ENCODE results near the gene FCN3. TPM values are rescaled to one million over a fixed set of nuclear protein-coding genes. Genes with fewer than 3 reads are reported as not detected.

FCN3 gene
- total and polyA plus RNA-seq, 9 of the 15 experiments (the other 6 are each of a cell fraction or from before 2014, with no cell fraction given): 0.49 TPM; not detected in 8

- TF ChIP-seq RREB1 (CRISPR knock-in tag; IDR thresholded peaks at IDR 0.05) (no peak), SP1 (CRISPR knock-in tag; IDR thresholded peaks at IDR 0.05) (no peak), NR0B1 (IDR thresholded peaks at IDR 0.05; ENCODE audit: partially characterized antibody) (no peak), POLR3G (IDR thresholded peaks at IDR 0.05; ENCODE audit: extremely low read depth, insufficient read length, insufficient replicate concordance) (no peak), DACH1 (IDR thresholded peaks at IDR 0.05; ENCODE audit: partially characterized antibody) (no peak), ERF (CRISPR knock-in tag; IDR thresholded peaks at IDR 0.05) (no peak), ZC3H4 (CRISPR knock-in tag; IDR thresholded peaks at IDR 0.05; ENCODE audit: borderline replicate concordance) (no peak), HDAC2 (IDR thresholded peaks at IDR 0.05) (no peak), ZNF133 (CRISPR knock-in tag; IDR thresholded peaks at IDR 0.05) (no peak), RAD51 (IDR thresholded peaks at IDR 0.05; ENCODE audit: borderline replicate concordance, low read depth) (no peak), MCM7 (IDR thresholded peaks at IDR 0.05) (no peak), NEUROD1 (IDR thresholded peaks at IDR 0.05; ENCODE audit: borderline replicate concordance, low read depth, low read length, partially characterized antibody) (no peak)
Observed at GRCh38 chr1:27410709-27411108, 36.1 kb upstream of the FCN3 start (continued).
